Hepatocyte (in vitro differentiated cells): ENCODE data around the gene PCBP4. TPM values are rescaled to one million over a fixed set of nuclear protein-coding genes. Genes with fewer than 3 reads are reported as not detected.

ENCODE experiments used
- DNase-seq: peaks from one replicate; pipeline ENCODE4 v3.0.0-alpha.2; 2016; ENCODE audit warnings: low spot score
- H2AFZ ChIP-seq: fragments of 200-600 bp; sonication (generic); 2 replicates; pipeline ENCODE4 v1.6.0; 2016; ENCODE audit warnings: antibody characterized with exemption, mild to moderate bottlenecking
- H3K27ac ChIP-seq: fragments of 200-600 bp; sonication (generic); 2 replicates; pipeline ENCODE4 v1.5.1; 2016; ENCODE audit warnings: mild to moderate bottlenecking
- H3K27me3 ChIP-seq: fragments of 200-600 bp; sonication (generic); 2 replicates; pipeline ENCODE4 v1.6.1; 2016
- H3K36me3 ChIP-seq: fragments of 200-600 bp; sonication (generic); replicated peaks from 2 replicates; pipeline ENCODE4 v1.5.1; 2016; ENCODE audit warnings: low read depth; ENCODE audit not compliant: insufficient read depth
- H3K4me1 ChIP-seq: fragments of 200-600 bp; sonication (generic); 2 replicates; pipeline ENCODE4 v1.5.1; 2016; ENCODE audit warnings: mild to moderate bottlenecking, moderate library complexity; ENCODE audit not compliant: insufficient read depth
- H3K4me2 ChIP-seq: fragments of 200-600 bp; sonication (generic); 2 replicates; pipeline ENCODE4 v1.6.0; 2016
- H3K4me3 ChIP-seq: fragments of 200-600 bp; sonication (generic); 2 replicates; pipeline ENCODE4 v1.5.1; 2016; ENCODE audit warnings: mild to moderate bottlenecking
- H3K79me2 ChIP-seq: fragments of 200-600 bp; sonication (generic); 2 replicates; pipeline ENCODE4 v1.6.0; 2017; ENCODE audit warnings: mild to moderate bottlenecking
- H3K9me2 ChIP-seq: fragments of 200-600 bp; sonication (generic); replicated peaks from 2 replicates; pipeline ENCODE4 v1.6.0; 2017; ENCODE audit warnings: mild to moderate bottlenecking; ENCODE audit not compliant: insufficient read depth
- H3K9me3 ChIP-seq: fragments of 200-600 bp; sonication (generic); 2 replicates; pipeline ENCODE4 v1.5.1; 2016; ENCODE audit warnings: low read depth, mild to moderate bottlenecking
- H4K20me1 ChIP-seq: fragments of 200-600 bp; sonication (generic); 2 replicates; pipeline ENCODE4 v1.6.0; 2016; ENCODE audit warnings: mild to moderate bottlenecking; ENCODE audit not compliant: insufficient read depth, poor library complexity, severe bottlenecking
- EZH2 ChIP-seq: fragments of 200-600 bp; sonication (generic); IDR thresholded peaks from 2 replicates; pipeline ENCODE4 v1.6.1; 2016; ENCODE audit warnings: antibody characterized with exemption, mild to moderate bottlenecking, borderline replicate concordance
- EZH2phosphoT487 ChIP-seq: fragments of 200-600 bp; sonication (generic); IDR thresholded peaks from one replicate; pipeline ENCODE4 v1.6.1; 2018; ENCODE audit warnings: antibody characterized with exemption, mild to moderate bottlenecking, low read depth, moderate library complexity; ENCODE audit not compliant: unreplicated experiment, severe bottlenecking
- WGBS: methylation state at CpG from one replicate; pipeline ENCODE4 v1.1.6; 2016; ENCODE audit warnings: low lambda C conversion rate; ENCODE audit errors: missing lambda C conversion rate; 5-methylcytosine and 5-hydroxymethylcytosine counted together
- polyA plus RNA-seq: library from polyadenylated mRNA; unstranded; fragments of >200 nt; fragmentation: Nextera tagmentation; extraction: Ambion mirVana; gene quantifications from 2 replicates; pipeline ENCODE4 v1.2.1, GENCODE V29; 2016
- total RNA-seq: library from RNA; depleted of rRNA; stranded (reverse); fragments of >200 nt; gene quantifications from 2 replicates; pipeline ENCODE4 v1.2.3, GENCODE V29; 2014
- TF ChIP-seq, protein P1 (sequence below): fragments of 200-600 bp; sonication (generic); IDR thresholded peaks from 2 replicates; pipeline ENCODE4 v1.5.1; 2016; ENCODE audit warnings: antibody characterized with exemption, mild to moderate bottlenecking; ENCODE audit not compliant: poor library complexity

The PCBP4 gene
- total and polyA plus RNA-seq, 2 experiments from 2014 or later, result 42.4 to 60.2 TPM

DNA sequence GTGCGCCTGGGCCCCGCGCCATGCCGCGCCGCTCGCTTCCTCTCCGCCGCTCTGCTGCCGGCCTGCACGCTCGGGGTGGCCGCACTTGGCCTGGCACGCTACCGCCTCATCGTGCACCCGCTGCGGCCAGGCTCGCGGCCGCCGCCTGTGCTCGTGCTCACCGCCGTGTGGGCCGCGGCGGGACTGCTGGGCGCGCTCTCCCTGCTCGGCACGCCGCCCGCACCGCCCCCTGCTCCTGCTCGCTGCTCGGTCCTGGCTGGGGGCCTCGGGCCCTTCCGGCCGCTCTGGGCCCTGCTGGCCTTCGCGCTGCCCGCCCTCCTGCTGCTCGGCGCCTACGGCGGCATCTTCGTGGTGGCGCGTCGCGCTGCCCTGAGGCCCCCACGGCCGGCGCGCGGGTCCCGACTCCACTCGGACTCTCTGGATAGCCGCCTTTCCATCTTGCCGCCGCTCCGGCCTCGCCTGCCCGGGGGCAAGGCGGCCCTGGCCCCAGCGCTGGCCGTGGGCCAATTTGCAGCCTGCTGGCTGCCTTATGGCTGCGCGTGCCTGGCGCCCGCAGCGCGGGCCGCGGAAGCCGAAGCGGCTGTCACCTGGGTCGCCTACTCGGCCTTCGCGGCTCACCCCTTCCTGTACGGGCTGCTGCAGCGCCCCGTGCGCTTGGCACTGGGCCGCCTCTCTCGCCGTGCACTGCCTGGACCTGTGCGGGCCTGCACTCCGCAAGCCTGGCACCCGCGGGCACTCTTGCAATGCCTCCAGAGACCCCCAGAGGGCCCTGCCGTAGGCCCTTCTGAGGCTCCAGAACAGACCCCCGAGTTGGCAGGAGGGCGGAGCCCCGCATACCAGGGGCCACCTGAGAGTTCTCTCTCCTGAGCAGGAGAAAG is 11.1 kb downstream of the PCBP4 start:
- H3K36me3 ChIP-seq, result no peaks in the 10 kb centered on the region
- H3K9me2 ChIP-seq, result no peaks in the 10 kb centered on the region
- H2AFZ ChIP-seq, result peak overlapping the region; percentile 83
- H3K4me3 ChIP-seq, result peak overlapping the region; percentile 20
- no peaks in the 10 kb centered on the region for H3K9me3 ChIP-seq
- H3K4me1 ChIP-seq, result peaks cover 11% of the 10 kb centered on the region
- TF ChIP-seq, protein P1, sequence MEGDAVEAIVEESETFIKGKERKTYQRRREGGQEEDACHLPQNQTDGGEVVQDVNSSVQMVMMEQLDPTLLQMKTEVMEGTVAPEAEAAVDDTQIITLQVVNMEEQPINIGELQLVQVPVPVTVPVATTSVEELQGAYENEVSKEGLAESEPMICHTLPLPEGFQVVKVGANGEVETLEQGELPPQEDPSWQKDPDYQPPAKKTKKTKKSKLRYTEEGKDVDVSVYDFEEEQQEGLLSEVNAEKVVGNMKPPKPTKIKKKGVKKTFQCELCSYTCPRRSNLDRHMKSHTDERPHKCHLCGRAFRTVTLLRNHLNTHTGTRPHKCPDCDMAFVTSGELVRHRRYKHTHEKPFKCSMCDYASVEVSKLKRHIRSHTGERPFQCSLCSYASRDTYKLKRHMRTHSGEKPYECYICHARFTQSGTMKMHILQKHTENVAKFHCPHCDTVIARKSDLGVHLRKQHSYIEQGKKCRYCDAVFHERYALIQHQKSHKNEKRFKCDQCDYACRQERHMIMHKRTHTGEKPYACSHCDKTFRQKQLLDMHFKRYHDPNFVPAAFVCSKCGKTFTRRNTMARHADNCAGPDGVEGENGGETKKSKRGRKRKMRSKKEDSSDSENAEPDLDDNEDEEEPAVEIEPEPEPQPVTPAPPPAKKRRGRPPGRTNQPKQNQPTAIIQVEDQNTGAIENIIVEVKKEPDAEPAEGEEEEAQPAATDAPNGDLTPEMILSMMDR, result peak; percentile 17
- TF ChIP-seq EZH2, result no peak
- TF ChIP-seq EZH2phosphoT487, result no peak
- WGBS, result 7% methylated on average over 83 of the region's 97 CpGs
- peak overlapping the region; percentile 89 for H3K4me2 ChIP-seq
- H3K79me2 ChIP-seq, result no peaks in the 10 kb centered on the region
- peaks cover 22% of the 10 kb centered on the region for H3K27me3 ChIP-seq
- DNase-seq, result peak; percentile 77
- no peaks in the 10 kb centered on the region for H4K20me1 ChIP-seq
- no peak overlapping the region for H3K27ac ChIP-seq

DNA sequence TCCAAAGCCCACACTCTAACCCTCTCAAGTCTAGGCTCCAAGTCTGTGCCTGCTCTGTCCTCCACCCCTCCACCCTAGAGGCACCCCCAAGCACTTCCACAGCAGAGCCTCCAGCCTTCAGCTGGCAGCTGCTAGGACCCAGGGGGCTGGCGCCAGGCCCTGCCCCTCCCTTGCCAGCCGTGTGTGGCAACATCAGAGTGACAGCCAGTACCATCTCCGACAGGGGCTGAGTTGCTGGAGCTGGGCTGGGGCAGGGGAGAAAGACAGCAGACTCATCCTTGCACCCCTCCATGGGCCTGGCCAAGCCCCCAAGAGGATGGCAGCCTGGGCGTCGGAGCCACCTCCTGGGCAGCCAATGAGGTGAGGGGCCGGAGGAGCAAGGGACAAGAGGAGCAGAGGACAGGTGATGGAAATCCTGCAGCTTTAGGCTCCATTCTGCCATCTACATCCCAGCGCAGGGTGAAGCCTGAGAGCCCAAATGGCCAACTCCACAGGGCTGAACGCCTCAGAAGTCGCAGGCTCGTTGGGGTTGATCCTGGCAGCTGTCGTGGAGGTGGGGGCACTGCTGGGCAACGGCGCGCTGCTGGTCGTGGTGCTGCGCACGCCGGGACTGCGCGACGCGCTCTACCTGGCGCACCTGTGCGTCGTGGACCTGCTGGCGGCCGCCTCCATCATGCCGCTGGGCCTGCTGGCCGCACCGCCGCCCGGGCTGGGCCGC is 11.9 kb downstream of the PCBP4 start, which contains the start of gene GPR62:
Gene GPR62 (plus strand): TSS at position 207 of the 718 bp plus-strand sequence. CDS start 272 bp downstream, at position 479.
- Histone ChIP-seq H3K4me1 (peaks cover 11% of the 10 kb centered on the region), H3K9me3 (no peaks in the 10 kb centered on the region), H3K4me2 (peak within 1 kb of the TSS; percentile 89), H2AFZ (peak within 1 kb of the TSS; percentile 83), H4K20me1 (no peaks in the 10 kb centered on the region), H3K4me3 (peak within 1 kb of the TSS; percentile 20), H3K27ac (no peak within 1 kb of the TSS), H3K36me3 (no peaks in the 10 kb centered on the region), H3K27me3 (peaks cover 22% of the 10 kb centered on the region), H3K9me2 (no peaks in the 10 kb centered on the region), H3K79me2 (no peaks in the 10 kb centered on the region)
- 24% methylated on average over 32 of the region's 33 CpGs for whole genome bisulfite sequencing
- no peak for DNase-seq
- TF ChIP-seq EZH2 (no peak), EZH2phosphoT487 (no peak)
- TF ChIP-seq, protein P1, result no peak

- no peaks in the 10 kb centered on the region for H3K79me2 ChIP-seq
- WGBS, result 94% methylated on average over 1 of the region's 1 CpG
- H3K4me3 ChIP-seq, result no peak overlapping the region
- no peak overlapping the region for H3K27ac ChIP-seq
- H3K36me3 ChIP-seq, result no peaks in the 10 kb centered on the region
- DNase-seq, result no peak
- peaks cover 22% of the 10 kb centered on the region for H3K27me3 ChIP-seq
- peaks cover 11% of the 10 kb centered on the region for H3K4me1 ChIP-seq
- no peak overlapping the region for H3K4me2 ChIP-seq
- TF ChIP-seq, protein P1, result no peak
- no peak for TF ChIP-seq EZH2phosphoT487
- no peak for TF ChIP-seq EZH2
- H3K9me3 ChIP-seq, result no peaks in the 10 kb centered on the region
- H2AFZ ChIP-seq, result no peak overlapping the region
- no peaks in the 10 kb centered on the region for H3K9me2 ChIP-seq
- no peaks in the 10 kb centered on the region for H4K20me1 ChIP-seq
Observed at GRCh38 chr3:51954713-51955112, 12.5 kb downstream of the PCBP4 start.
